Measurements from ENCODE around the gene SLC7A8. TPM values are rescaled to one million over a fixed set of nuclear protein-coding genes. Genes with fewer than 3 reads are reported as not detected.
A peak's percentile ranks its signal among the peaks of the same experiment; 100 is the strongest.
"Not testable (repeated sequence)": the region's sequence is repeated elsewhere in the genome, so short reads cannot be mapped to it uniquely, and the experiment has no call there.

SLC7A8 gene
- total RNA-seq = 4.7 TPM

- no peaks in the 10 kb centered on the region for H3K36me3 ChIP-seq (ENCODE audit: control insufficient read depth in 3 of 3, insufficient read depth in 3 of 3, low read length in 3 of 3)
- H3K9ac ChIP-seq (ENCODE audit: low read depth in 1 of 3, low read length in 3 of 3) = peak within 1 kb of the TSS; percentile 47 to 73 (median 62)
- no peaks in the 10 kb centered on the region for H3K9me3 ChIP-seq (ENCODE audit: control insufficient read depth in 3 of 3, low read length in 3 of 3)
- peaks cover 14 to 26% (median 14%) of the 10 kb centered on the region in 3 donors for H3K4me1 ChIP-seq (ENCODE audit: control insufficient read depth in 3 of 3, insufficient read depth in 3 of 3, low read length in 3 of 3)
- peaks cover 0 to 7% (median 2%) of the 10 kb centered on the region in 3 donors for H3K27me3 ChIP-seq (ENCODE audit: control insufficient read depth in 3 of 3, insufficient read depth in 3 of 3, low read length in 3 of 3)
- H3K4me3 ChIP-seq (ENCODE audit: low read length in 3 of 3) = peak within 1 kb of the TSS; percentile 73 to 76 (median 75)
- no peak within 1 kb of the TSS for H3K27ac ChIP-seq (ENCODE audit: low read depth, low read length)
Measured at GRCh38 chr14:23183479-23183878, at the start of gene SLC7A8. SLC7A8 (minus strand) TSS chr14:23183660; CDS start chr14:23182914, 746 bp downstream.

- not testable (repeated sequence) for H3K36me3 ChIP-seq (ENCODE audit: control insufficient read depth in 3 of 3, insufficient read depth in 3 of 3, low read length in 3 of 3); H3K9ac ChIP-seq (ENCODE audit: low read depth in 1 of 3, low read length in 3 of 3); H3K4me1 ChIP-seq (ENCODE audit: control insufficient read depth in 3 of 3, insufficient read depth in 3 of 3, low read length in 3 of 3); H3K27me3 ChIP-seq (ENCODE audit: control insufficient read depth in 3 of 3, insufficient read depth in 3 of 3, low read length in 3 of 3); H3K27ac ChIP-seq (ENCODE audit: low read depth, low read length); H3K4me3 ChIP-seq (ENCODE audit: low read length in 3 of 3); H3K9me3 ChIP-seq (ENCODE audit: control insufficient read depth in 3 of 3, low read length in 3 of 3)
Measured at GRCh38 chr14:23232241-23232808, 48.9 kb upstream of the SLC7A8 start.

DNA sequence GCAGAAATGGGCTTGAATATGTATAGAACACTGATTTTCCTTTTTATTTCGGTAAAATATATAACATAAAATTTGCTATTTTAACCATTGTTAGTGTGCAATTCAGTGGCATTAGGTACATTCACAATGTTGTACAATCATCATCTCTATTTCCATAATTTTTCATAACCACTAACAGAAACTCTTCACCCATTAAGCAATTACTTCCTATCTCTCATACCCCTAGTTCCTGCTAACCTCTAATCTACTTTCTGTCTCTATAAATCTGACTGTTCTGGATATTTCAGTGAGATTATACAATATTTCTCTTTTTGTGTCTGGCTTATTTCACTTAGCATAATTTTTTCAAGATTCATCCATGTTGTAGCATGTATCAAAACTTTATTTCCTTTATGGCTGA lies 45.4 kb upstream of the SLC7A8 start:
- no peaks in the 10 kb centered on the region for H3K9me3 ChIP-seq (ENCODE audit: control insufficient read depth in 3 of 3, low read length in 3 of 3)
- no peaks in the 10 kb centered on the region for H3K27me3 ChIP-seq (ENCODE audit: control insufficient read depth in 3 of 3, insufficient read depth in 3 of 3, low read length in 3 of 3)
- H3K36me3 ChIP-seq (ENCODE audit: control insufficient read depth in 3 of 3, insufficient read depth in 3 of 3, low read length in 3 of 3) = no peaks in the 10 kb centered on the region
- no peak overlapping the region for H3K9ac ChIP-seq (ENCODE audit: low read depth in 1 of 3, low read length in 3 of 3)
- no peak overlapping the region for H3K4me3 ChIP-seq (ENCODE audit: low read length in 3 of 3)
- no peak overlapping the region for H3K27ac ChIP-seq (ENCODE audit: low read depth, low read length)
- H3K4me1 ChIP-seq (ENCODE audit: control insufficient read depth in 3 of 3, insufficient read depth in 3 of 3, low read length in 3 of 3) = no peaks in the 10 kb centered on the region

DNA sequence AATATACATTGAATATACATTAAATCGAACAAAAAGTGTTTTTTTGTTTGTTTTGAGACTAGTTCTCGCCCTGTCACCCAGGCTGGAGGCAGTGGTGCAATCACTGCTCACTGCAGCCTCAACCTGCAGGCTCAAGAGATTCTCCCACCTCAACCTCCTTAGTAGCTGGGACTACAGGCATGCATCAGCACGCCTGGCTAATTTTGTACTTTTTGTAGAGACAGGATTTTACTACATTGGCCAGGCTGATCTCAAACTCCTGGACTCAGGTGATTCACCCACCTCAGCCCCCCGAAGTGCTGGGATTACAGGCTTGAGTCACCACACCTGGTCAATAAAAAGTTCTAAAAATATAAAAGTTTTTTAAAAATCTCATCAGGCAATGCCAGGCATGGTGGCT lies 44.1 kb upstream of the SLC7A8 start:
- no peak overlapping the region for H3K9ac ChIP-seq (ENCODE audit: low read depth in 1 of 3, low read length in 3 of 3)
- no peak overlapping the region for H3K27ac ChIP-seq (ENCODE audit: low read depth, low read length)
- H3K36me3 ChIP-seq (ENCODE audit: control insufficient read depth in 3 of 3, insufficient read depth in 3 of 3, low read length in 3 of 3) = no peaks in the 10 kb centered on the region
- no peaks in the 10 kb centered on the region for H3K9me3 ChIP-seq (ENCODE audit: control insufficient read depth in 3 of 3, low read length in 3 of 3)
- no peaks in the 10 kb centered on the region for H3K27me3 ChIP-seq (ENCODE audit: control insufficient read depth in 3 of 3, insufficient read depth in 3 of 3, low read length in 3 of 3)
- H3K4me3 ChIP-seq (ENCODE audit: low read length in 3 of 3) = no peak overlapping the region
- no peaks in the 10 kb centered on the region for H3K4me1 ChIP-seq (ENCODE audit: control insufficient read depth in 3 of 3, insufficient read depth in 3 of 3, low read length in 3 of 3)

GRCh38 chr14:23224958-23225357 lies 41.5 kb upstream of the SLC7A8 start:
- H3K36me3 ChIP-seq (ENCODE audit: control insufficient read depth in 3 of 3, insufficient read depth in 3 of 3, low read length in 3 of 3); H3K4me1 ChIP-seq (ENCODE audit: control insufficient read depth in 3 of 3, insufficient read depth in 3 of 3, low read length in 3 of 3); H3K9me3 ChIP-seq (ENCODE audit: control insufficient read depth in 3 of 3, low read length in 3 of 3); H3K27me3 ChIP-seq (ENCODE audit: control insufficient read depth in 3 of 3, insufficient read depth in 3 of 3, low read length in 3 of 3); H3K9ac ChIP-seq (ENCODE audit: low read depth in 1 of 3, low read length in 3 of 3); H3K27ac ChIP-seq (ENCODE audit: low read depth, low read length); H3K4me3 ChIP-seq (ENCODE audit: low read length in 3 of 3): not testable (repeated sequence)

- H3K9ac ChIP-seq (ENCODE audit: low read depth in 1 of 3, low read length in 3 of 3) = no peak overlapping the region
- no peaks in the 10 kb centered on the region for H3K27me3 ChIP-seq (ENCODE audit: control insufficient read depth in 3 of 3, insufficient read depth in 3 of 3, low read length in 3 of 3)
- H3K4me3 ChIP-seq (ENCODE audit: low read length in 3 of 3) = no peak overlapping the region
- H3K4me1 ChIP-seq (ENCODE audit: control insufficient read depth in 3 of 3, insufficient read depth in 3 of 3, low read length in 3 of 3) = no peaks in the 10 kb centered on the region
- H3K27ac ChIP-seq (ENCODE audit: low read depth, low read length) = no peak overlapping the region
- no peaks in the 10 kb centered on the region for H3K36me3 ChIP-seq (ENCODE audit: control insufficient read depth in 3 of 3, insufficient read depth in 3 of 3, low read length in 3 of 3)
- H3K9me3 ChIP-seq (ENCODE audit: control insufficient read depth in 3 of 3, low read length in 3 of 3) = no peaks in the 10 kb centered on the region
Measured at GRCh38 chr14:23219075-23219474, 35.6 kb upstream of the SLC7A8 start.

DNA sequence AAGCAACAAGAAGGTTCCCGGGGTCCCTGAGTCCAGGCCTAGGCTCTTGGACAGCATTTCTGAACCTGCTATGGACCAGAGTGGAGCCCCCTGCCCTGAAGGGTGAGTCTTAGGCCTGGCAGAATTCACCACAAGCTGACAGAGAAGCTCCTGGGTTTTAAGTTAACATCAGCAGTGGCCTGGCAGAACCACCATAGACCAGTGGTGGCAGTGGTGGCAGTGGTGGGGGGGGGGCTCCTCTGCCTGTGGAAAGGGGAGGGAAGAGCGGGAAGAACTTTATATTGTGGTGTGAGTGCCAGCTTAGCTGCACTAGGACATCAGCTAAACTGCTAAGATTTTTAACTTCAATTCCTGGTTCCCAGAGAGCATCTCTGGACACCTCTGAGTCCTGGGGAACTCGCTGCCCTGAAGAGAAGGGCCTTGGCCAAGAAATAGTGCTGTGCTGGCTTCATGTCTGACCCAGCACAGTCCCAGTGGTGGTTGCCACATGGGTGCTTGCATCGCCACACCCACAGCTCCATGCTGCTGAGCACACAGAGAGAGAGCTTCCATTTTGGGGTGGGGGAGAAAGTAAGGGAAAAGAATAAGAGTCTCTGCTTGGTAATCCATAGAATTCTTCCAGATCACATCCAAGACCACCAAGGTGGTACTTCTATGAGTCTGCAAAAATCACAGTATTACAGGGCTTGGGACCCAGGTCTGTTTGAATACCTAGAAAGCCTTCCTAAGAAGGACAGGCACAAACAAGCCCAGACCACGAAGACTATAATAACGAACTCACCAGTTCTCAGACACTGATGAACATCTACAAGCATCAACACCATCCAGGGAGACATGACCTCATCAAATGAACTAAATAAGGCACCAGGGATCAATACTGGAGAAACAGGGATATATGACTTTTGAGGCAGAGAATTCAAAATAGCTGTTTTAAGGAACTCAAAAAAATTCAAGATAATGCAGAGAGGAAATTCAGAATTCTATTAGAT lies 33.9 kb upstream of the SLC7A8 start:
- no peaks in the 10 kb centered on the region for H3K4me1 ChIP-seq (ENCODE audit: control insufficient read depth in 3 of 3, insufficient read depth in 3 of 3, low read length in 3 of 3)
- H3K4me3 ChIP-seq (ENCODE audit: low read length in 3 of 3) = no peak overlapping the region
- no peaks in the 10 kb centered on the region for H3K27me3 ChIP-seq (ENCODE audit: control insufficient read depth in 3 of 3, insufficient read depth in 3 of 3, low read length in 3 of 3)
- no peaks in the 10 kb centered on the region for H3K36me3 ChIP-seq (ENCODE audit: control insufficient read depth in 3 of 3, insufficient read depth in 3 of 3, low read length in 3 of 3)
- H3K27ac ChIP-seq (ENCODE audit: low read depth, low read length) = no peak overlapping the region
- H3K9ac ChIP-seq (ENCODE audit: low read depth in 1 of 3, low read length in 3 of 3) = no peak overlapping the region
- no peaks in the 10 kb centered on the region for H3K9me3 ChIP-seq (ENCODE audit: control insufficient read depth in 3 of 3, low read length in 3 of 3)

DNA sequence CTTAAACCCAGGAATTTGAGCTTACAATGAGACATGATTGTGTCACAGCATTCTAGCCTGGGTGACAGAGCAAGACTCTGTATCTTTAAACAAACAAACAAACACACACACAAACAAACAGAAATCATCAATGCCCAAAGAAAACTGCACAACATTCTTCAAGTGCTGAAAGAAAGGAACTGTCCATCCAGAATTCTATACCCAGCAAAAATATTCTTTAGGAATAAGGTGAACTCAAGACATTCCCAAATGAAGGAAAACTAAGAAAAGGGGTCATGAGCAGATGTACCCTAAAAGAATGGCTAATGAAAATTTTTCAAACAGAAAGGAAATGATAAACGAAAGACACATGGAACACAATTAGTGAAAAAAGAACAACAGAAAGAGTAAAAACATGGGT lies 32.0 kb upstream of the SLC7A8 start:
- H3K27me3 ChIP-seq (ENCODE audit: control insufficient read depth in 3 of 3, insufficient read depth in 3 of 3, low read length in 3 of 3) = no peaks in the 10 kb centered on the region
- H3K9ac ChIP-seq (ENCODE audit: low read depth in 1 of 3, low read length in 3 of 3) = no peak overlapping the region
- no peaks in the 10 kb centered on the region for H3K9me3 ChIP-seq (ENCODE audit: control insufficient read depth in 3 of 3, low read length in 3 of 3)
- H3K4me3 ChIP-seq (ENCODE audit: low read length in 3 of 3) = no peak overlapping the region
- H3K4me1 ChIP-seq (ENCODE audit: control insufficient read depth in 3 of 3, insufficient read depth in 3 of 3, low read length in 3 of 3) = no peaks in the 10 kb centered on the region
- H3K27ac ChIP-seq (ENCODE audit: low read depth, low read length) = no peak overlapping the region
- H3K36me3 ChIP-seq (ENCODE audit: control insufficient read depth in 3 of 3, insufficient read depth in 3 of 3, low read length in 3 of 3) = no peaks in the 10 kb centered on the region

DNA sequence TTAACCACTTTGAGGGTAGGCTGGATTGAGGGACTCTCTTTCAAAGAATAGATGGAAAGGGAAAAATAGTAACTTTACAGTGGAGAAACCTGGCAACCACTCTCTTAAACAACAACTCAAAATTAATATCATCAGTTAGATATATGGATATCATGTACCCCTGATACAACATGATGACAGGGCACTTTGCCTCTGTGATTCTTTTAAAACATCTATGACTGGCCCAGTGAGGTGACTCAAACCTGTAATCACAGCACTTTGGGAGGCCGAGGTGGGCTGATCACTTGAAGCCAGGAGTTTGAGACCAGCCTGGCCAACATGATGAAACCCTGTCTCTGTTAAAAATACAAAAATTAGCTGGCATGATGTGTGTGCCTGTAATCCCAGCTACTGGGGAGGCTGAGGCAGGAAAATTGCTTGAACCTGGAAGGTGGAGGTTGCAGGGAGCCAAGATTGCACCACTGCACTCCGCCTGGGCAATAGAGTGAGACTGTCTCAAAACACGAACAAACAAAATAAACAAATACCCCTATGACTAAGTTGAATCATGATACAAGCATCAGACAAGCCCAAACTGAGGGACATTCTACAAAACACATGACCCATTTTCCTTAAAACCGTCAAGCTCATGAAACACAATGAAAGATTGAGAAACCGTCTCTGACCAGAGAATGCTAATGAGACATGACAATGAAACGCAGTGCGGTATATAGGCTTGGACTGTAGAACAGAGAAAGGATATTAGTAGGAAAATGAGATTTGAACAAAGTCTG lies 26.4 kb upstream of the SLC7A8 start:
- no peaks in the 10 kb centered on the region for H3K9me3 ChIP-seq (ENCODE audit: control insufficient read depth in 3 of 3, low read length in 3 of 3)
- H3K27me3 ChIP-seq (ENCODE audit: control insufficient read depth in 3 of 3, insufficient read depth in 3 of 3, low read length in 3 of 3) = no peaks in the 10 kb centered on the region
- H3K36me3 ChIP-seq (ENCODE audit: control insufficient read depth in 3 of 3, insufficient read depth in 3 of 3, low read length in 3 of 3) = no peaks in the 10 kb centered on the region
- H3K27ac ChIP-seq (ENCODE audit: low read depth, low read length) = no peak overlapping the region
- no peaks in the 10 kb centered on the region for H3K4me1 ChIP-seq (ENCODE audit: control insufficient read depth in 3 of 3, insufficient read depth in 3 of 3, low read length in 3 of 3)
- no peak overlapping the region for H3K4me3 ChIP-seq (ENCODE audit: low read length in 3 of 3)
- no peak overlapping the region for H3K9ac ChIP-seq (ENCODE audit: low read depth in 1 of 3, low read length in 3 of 3)

DNA sequence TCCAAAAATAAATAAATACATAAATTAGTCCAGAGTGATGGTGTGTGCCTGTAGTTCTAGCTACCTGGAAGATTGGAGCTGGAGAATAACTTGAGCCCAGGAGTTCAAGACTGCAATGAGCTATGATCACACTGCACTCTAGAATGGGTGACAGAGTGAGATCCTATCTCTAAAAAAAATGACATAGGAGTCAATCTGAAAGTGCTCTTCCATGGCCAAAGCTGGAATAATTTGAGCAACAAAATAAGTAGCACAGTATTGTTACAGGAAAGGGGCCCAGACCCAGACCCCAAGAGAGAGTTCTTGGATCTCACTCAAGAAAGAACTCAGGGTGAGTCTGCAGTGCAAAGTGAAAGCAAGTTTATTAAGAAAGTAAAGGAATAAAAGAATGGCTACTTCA lies 24.9 kb upstream of the SLC7A8 start:
- Histone ChIP-seq H3K27me3 (ENCODE audit: control insufficient read depth in 3 of 3, insufficient read depth in 3 of 3, low read length in 3 of 3) (no peaks in the 10 kb centered on the region), H3K9ac (ENCODE audit: low read depth in 1 of 3, low read length in 3 of 3) (no peak overlapping the region), H3K27ac (ENCODE audit: low read depth, low read length) (no peak overlapping the region), H3K9me3 (ENCODE audit: control insufficient read depth in 3 of 3, low read length in 3 of 3) (no peaks in the 10 kb centered on the region), H3K4me1 (ENCODE audit: control insufficient read depth in 3 of 3, insufficient read depth in 3 of 3, low read length in 3 of 3) (no peaks in the 10 kb centered on the region), H3K36me3 (ENCODE audit: control insufficient read depth in 3 of 3, insufficient read depth in 3 of 3, low read length in 3 of 3) (no peaks in the 10 kb centered on the region), H3K4me3 (ENCODE audit: low read length in 3 of 3) (no peak overlapping the region)

All from skeletal muscle tissue (tissue), 4 donors.